Activated CD4-positive, alpha-beta T cell treated with anti-CD3 and anti-CD28 coated beads, Interleukin-2, amount 50 U/mL, for 24 hours (primary cell): ENCODE measurements around the gene C1QA.

Experiments
- DNase-seq, 2 donors: peaks; one replicate each; pipeline ENCODE4 v3.0.0-alpha.2; 2020; ENCODE audit warnings: low read depth in 1 of 2, low spot score in 1 of 2

C1QA gene, protein sequence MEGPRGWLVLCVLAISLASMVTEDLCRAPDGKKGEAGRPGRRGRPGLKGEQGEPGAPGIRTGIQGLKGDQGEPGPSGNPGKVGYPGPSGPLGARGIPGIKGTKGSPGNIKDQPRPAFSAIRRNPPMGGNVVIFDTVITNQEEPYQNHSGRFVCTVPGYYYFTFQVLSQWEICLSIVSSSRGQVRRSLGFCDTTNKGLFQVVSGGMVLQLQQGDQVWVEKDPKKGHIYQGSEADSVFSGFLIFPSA

DNA sequence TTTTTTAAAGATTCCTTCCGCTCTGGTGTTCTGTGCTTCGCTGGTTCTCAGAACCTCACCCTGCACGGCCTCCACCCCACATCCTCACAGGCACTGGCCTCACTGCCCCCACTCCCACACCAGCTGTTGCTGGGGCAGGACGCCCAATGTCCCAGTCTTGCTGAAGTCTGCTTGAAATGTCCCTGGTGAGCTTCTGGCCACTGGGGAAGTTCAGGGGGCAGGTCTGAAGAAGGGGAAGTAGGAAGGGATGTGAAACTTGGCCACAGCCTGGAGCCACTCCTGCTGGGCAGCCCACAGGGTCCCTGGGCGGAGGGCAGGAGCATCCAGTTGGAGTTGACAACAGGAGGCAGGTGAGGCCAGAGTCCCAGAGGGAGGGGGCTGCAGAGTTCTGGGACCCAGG, at the start of gene C1QA:
Gene C1QA, plus strand, starts transcription at position 276 of the 400 bp plus-strand sequence. CDS start 989 bp downstream, outside the sequence.
- DNase-seq, result no peak

DNA sequence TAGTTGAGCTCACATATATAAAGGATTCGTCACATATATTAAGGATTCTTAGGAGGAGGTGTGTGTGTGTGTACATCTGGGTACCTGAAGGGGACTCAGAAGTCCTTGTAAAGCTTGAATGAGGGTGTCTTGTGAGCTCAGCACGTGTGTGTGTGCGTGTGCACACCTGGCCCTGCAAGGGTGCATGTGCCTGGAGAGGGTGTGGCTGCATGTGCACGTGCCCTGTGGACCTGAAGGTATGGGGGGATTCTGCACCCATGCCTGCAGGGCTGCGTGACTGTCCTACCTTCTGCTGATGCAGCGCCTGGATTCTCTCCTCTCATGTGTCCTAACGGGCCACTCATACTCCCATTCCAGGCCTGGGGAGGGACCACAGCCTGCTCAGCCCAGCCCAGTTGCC, 49.2 kb upstream of the C1QA start:
- no peak for DNase-seq

DNA sequence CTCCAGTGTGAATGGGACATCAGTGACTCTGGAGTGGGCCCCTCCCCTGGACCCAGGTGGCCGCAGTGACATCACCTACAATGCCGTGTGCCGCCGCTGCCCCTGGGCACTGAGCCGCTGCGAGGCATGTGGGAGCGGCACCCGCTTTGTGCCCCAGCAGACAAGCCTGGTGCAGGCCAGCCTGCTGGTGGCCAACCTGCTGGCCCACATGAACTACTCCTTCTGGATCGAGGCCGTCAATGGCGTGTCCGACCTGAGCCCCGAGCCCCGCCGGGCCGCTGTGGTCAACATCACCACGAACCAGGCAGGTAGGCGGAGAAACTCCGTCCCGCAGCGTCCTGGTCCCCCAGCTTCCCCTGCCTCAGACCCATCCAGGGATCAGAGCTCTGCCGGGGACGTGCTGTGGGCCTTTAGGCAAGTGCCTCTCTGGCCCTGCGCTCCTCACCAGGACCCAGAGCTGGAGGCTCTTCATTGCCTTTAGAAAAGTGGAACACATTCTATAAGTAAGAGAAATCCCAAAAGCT, 47.5 kb upstream of the C1QA start:
- DNase-seq, result no peak

DNA sequence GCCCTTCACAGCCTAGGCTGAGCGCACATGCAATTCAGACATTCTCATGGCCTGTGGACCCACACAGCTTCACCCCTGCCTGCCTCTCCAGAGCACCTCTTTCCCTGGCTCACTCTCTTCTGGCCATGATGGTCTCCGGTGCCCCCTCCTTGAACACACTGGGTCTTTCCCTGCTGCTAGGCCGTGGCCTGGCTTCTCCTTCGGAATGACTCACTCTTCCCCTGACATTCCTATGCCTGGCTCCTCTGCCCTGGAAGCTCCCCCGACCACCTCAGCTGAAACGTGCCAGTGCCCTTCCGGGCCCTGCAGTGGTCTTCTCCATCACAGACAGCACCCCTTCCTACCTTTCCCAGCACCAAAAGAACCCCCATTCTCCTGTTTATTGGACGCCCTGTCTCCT, 44.9 kb upstream of the C1QA start:
- DNase-seq, result no peak

DNA sequence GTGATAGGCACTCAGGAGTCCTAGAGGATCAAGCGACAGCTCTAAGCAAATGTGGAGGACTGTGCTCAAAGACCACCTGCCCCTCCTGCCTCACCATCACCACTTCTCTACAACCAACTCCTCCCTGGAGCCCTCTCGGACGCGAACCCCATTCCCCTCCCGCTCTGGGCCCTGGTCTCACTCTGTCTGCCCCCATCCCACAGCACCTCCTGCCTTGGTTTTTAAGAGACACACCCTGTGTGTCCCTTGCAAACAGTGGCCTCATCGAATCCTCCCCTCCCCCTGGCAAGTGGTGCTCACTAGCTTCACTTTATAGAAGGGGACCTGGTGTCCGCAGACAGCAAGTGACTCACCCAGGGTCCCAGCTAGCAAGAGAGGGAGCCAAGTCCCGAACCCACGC, 44.4 kb upstream of the C1QA start:
- DNase-seq, result no peak

DNA sequence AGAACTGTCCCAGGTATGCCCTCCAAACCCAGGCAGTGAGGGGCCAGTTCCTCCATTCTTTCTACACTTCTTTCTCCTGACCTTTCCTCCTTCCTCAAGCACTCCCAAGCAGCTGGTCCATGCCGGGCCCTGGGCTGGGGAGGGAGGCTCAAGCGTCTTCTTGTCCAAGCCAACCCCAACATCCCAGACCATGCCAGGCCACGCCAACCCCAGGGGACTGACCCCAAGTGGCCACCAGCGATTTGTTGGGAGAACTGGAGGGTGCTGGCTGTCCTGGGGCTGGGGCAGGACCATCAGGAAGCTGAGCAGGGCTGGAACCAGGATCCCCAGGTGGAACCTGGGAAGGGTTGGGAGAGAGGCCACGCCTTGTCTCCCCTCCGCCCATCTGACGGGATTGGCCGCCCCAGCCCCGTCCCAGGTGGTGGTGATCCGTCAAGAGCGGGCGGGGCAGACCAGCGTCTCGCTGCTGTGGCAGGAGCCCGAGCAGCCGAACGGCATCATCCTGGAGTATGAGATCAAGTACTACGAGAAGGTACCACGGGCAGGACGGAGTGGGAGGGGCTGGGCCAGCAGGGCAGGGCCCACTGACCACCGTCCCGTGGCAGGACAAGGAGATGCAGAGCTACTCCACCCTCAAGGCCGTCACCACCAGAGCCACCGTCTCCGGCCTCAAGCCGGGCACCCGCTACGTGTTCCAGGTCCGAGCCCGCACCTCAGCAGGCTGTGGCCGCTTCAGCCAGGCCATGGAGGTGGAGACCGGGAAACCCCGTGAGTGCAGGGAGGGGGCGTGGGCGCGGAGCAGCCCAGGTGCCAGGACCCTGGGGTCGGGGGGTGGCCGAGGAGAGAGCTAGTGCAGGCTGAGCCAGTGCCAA, 43.3 kb upstream of the C1QA start:
- DNase-seq, result no peak

DNA sequence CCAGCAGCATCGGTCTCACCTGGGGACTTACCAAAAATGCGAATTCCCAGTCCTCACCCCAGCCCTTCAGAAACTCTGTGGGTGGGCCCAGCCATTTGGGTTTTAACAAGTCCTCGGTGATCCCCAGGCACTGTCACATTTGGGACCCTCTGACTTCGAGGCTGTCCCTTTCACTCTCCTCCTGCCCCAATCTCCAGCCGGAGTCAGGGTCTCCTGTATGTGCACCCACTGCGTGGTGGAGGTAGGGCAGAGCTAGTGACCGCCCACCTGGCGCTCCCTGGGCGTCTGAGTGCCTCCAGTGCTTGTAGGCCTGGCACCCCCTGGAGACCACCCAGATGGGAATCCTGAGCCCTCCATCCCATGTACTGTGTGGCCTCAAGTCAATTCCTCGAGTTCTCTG, 42.0 kb upstream of the C1QA start:
- DNase-seq, result no peak

DNA sequence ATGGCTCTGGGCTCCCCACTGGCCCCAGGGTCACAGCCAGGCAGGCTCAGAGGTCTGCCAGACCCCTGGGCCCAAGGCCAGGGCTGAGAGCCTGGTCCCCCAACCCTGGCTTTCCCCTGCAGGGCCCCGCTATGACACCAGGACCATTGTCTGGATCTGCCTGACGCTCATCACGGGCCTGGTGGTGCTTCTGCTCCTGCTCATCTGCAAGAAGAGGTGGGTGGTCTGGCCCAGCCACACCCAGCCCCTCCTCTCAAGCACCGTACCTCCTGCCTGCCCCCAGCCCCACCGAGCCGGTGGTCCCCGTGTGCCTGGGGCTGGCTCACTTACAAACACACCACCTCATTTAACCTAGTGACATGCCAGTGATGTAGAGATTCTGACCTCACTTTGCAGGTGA, 41.3 kb upstream of the C1QA start:
- no peak for DNase-seq

DNA sequence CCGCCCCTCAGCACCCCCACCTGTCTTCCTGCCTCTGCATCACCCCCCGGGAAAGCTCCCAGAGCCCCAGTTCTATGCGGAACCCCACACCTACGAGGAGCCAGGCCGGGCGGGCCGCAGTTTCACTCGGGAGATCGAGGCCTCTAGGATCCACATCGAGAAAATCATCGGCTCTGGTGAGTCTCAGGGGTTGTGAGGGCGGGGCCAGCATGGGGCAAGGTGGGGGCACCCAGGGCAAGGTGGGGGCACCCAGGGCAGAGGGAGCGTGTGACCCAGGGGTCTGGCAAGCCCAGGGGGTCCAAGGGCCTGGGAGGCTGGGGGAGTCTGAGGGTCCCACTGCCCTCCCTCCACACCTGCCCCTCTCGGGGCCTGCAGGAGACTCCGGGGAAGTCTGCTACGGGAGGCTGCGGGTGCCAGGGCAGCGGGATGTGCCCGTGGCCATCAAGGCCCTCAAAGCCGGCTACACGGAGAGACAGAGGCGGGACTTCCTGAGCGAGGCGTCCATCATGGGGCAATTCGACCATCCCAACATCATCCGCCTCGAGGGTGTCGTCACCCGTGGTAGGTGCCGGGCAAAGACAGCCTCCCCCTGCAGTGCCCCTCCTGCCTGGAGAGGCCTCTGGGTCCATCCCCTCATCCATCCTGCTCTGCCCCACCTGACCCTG, 39.0 kb upstream of the C1QA start:
- DNase-seq, result no peak

DNA sequence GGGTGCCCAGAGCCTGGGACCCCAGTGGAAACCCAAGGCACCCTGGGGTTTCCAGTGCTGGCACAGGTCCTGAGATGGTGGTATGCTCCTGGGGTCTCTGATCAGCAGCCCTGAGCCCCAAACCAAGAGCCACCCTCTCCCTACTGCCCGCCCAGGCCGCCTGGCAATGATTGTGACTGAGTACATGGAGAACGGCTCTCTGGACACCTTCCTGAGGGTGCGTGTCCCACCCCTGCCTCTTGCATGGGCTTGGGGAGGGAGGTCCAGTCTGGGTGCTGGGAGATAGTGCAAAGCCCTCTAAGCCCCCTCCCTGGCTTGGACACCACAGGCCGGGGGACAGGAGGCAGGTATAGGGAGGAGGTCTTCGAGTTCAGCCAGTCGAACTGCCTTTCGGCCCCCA, 38.4 kb upstream of the C1QA start:
- DNase-seq, result no peak

DNA sequence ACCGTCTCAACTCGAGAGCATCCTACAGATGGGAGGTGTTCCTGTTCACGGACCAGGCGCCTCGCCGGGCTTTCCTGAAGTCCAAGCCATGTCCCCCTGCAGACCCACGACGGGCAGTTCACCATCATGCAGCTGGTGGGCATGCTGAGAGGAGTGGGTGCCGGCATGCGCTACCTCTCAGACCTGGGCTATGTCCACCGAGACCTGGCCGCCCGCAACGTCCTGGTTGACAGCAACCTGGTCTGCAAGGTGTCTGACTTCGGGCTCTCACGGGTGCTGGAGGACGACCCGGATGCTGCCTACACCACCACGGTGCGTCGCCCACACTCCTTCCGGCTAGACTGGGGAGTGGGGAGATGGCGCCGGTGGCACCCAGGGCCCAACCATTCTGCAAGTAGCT, 37.7 kb upstream of the C1QA start:
- no peak for DNase-seq

DNA sequence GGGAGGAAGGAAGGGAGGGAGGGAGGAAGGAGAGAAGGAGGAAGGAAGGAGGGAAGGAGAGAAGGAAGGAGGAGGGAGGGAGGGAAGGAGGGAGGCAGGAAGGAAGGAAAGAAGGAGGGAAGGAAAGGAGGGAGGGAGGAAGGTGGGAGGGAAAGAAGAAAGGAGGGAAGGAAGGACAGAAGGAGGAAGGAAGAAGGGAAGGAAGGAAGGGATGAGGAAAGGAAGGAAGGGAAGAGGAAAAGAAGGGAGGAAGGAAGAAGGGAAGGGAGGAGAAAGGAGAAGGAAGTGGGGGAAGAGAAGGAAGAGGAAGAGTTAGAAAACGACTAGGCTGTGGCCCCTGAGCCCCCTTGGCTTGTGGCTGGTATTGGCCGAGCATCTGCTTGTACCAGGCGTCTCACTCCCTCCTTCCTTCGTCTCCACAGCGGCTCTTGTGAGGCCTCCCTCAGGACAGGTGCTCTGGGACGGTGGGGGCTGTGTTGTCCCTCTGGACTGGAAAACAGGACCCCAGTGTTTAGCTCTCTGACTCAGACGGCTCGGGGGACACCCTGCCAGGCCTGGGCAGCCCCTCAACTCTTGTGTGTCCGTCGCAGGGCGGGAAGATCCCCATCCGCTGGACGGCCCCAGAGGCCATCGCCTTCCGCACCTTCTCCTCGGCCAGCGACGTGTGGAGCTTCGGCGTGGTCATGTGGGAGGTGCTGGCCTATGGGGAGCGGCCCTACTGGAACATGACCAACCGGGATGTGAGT, 36.2 kb upstream of the C1QA start:
- DNase-seq, result no peak

DNA sequence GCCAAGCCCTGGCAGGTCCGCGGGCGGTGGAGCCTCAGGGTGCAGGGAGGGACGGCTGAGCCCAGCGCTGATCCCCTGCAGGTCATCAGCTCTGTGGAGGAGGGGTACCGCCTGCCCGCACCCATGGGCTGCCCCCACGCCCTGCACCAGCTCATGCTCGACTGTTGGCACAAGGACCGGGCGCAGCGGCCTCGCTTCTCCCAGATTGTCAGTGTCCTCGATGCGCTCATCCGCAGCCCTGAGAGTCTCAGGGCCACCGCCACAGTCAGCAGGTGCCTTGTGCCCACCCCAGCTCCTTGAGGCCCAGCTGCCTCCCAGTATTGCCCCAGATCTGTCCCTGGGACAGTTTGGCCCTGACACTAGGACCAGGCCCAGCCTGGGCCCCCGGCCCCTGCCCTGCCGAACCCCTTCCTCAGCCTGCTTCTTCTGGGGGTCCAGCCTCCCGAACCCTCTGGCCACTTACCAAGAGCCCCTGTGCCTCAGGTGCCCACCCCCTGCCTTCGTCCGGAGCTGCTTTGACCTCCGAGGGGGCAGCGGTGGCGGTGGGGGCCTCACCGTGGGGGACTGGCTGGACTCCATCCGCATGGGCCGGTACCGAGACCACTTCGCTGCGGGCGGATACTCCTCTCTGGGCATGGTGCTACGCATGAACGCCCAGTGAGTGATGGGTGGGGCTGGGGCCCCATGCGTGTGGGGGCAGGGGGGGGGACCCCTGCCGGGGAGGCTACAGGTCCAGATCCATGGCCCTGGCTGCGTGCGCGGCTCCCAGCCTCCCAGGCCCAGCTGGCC, 35.4 kb upstream of the C1QA start:
- DNase-seq, result no peak

DNA sequence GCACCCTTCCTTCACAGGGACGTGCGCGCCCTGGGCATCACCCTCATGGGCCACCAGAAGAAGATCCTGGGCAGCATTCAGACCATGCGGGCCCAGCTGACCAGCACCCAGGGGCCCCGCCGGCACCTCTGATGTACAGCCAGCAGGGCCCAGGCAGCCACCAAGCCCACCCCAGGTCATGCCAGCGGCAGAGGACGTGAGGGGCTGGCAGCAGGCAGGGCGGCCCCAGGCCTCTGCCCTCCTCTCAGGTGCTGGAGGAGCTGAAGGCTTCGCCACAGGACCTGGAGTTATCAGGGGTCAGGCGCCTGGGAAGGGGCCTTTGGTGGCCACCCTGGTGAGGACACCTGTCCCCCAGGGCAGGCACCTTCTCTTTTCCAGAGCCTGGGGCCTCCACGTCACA, 34.8 kb upstream of the C1QA start:
- no peak for DNase-seq

DNA sequence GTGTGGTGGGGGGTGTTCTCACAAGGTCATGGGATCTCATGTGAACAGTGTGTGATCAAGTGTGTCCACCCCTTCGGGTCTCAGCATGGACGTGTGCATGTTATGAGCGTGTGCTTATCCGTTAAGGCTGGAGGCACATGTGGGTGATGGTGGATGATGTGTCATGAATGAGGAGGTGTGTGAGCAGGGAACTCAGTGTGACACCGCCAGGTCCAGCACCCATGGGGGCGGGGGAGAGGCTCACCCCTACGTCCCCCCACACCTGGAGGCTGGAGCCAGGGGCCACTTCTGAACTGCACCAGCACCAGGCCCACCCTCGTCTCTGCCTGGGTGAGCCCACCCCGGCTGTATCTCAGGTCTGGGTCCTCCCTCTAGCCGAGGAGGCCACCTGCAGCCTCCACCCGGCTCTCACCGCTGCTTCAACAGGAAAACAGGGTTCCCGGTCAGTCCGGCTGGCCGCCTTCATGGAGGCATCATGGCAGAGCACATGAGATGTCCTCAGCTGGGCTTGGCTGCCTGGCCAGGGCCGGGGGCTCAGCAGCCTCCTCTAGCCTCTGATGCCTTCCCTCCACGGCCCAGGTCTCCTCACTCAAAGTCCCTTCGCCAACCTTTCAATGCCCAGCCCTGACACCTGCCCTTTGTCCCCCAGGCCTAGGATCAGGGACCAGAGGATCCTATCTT, 34.2 kb upstream of the C1QA start:
- no peak for DNase-seq

DNA sequence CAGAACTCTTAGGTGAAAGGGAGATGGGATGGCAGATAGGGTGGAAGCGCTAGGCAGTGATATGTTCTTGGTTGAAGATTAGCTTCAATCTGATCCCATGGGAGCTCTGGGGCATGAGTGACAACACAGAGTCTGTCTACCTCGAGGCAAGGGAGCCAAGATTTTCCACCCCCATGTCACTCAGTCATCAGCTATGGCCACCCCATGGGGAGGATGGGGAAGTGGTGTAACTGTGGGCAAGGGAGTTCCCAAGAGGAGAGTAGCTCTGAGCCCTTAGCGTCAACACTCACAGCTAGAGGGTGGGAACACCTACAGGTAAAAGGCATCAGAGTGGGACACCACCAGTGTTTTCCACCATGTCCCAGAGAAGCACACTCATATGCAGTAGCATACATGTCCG, 30.3 kb upstream of the C1QA start:
- no peak for DNase-seq

DNA sequence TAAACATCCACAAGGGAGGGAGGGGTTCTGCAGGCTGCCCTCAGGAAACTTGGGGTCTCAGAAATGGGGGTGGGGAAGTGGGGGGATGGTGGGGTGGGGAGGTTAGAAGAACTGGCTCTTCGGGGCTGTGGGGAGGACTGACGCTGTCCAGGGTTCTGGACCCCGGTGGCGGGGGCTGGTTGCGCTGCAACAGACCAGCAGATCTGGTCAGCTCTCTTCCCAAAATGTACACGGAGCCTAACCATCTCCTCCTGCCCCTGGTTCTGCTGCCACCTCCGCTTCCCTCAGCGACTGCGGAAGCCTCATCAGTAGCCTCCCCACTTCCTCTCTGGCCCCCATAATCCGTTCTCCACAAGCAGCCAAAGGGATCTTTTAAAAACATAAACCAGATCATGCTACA, 29.3 kb upstream of the C1QA start:
- DNase-seq, result no peak

DNA sequence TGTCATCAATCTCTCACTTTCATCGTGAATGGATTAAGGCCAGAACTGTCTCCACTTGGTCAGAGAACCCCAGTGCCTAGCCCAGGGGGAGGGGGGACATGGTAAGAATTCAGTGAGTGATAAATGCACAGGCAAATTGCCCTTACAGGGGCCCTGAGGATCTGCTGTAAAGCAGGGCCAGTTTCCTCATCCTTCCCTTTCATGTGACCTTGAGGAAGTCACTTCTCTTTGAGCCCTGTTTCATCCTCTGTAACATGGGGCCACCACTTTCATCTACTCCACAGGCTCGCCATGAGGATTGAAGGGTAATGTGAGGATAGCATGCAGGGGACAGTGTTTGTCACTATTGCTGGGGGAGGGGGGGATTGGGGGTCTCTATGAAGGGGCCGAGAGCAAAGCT, 28.1 kb upstream of the C1QA start:
- no peak for DNase-seq

DNA sequence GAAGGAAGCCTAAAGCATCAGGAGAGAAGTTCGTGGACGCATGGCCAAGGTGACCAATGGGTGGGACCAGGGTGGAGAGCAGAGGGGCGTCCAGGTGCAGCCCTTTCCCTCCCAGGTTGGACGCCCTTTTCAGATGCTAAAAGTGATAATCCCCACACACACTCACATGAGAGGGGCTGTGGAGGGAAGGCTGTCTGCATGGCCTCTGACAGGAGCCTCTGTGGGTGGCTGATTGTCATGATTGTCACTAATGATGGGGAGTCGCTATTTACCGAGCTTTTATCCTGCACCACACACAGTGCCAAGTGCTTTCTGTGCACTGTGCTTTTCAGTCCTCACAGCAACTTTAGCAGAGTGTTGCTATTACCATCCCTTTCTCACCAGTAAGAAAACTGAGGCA, 27.1 kb upstream of the C1QA start:
- no peak for DNase-seq

DNA sequence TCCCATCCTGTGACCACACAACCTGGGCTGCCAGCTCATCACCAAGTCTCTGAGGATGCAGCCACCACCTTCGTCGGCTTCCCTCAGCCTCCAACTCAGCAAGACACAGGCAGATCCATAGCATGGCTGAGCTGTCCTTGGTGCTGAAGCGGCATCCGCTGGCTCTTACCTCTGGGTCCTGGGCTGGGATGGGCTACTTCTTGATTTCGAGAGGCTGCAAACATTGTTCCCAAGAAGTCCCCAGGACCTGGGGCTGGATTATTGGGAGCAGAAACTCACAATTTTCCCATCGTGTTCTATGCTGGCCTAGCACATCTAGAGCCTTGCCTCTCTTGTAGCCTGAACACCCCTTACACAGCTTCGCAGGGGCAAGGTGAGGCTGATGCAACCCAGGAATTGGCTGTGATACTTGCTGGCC, 24.9 kb upstream of the C1QA start:
- no peak for DNase-seq
